Choroid plexus epithelial cell (primary cell): ENCODE data around the gene NUMBL.

ENCODE experiments used
- DNase-seq: peaks from one replicate; pipeline ENCODE4 v3.0.0-alpha.2; 2010; ENCODE audit warnings: low read depth
- H3K4me3 ChIP-seq: 2 replicates; pipeline ENCODE4 v1.5.1; 2011; ENCODE audit warnings: low read depth, mild to moderate bottlenecking, control low read depth, low read length, moderate library complexity
- CTCF ChIP-seq: conservative IDR thresholded peaks from 2 replicates; pipeline ENCODE4 v1.5.1; 2011; ENCODE audit warnings: low read depth, mild to moderate bottlenecking, control low read depth, inconsistent platforms, low read length, moderate library complexity

Gene NUMBL

DNA sequence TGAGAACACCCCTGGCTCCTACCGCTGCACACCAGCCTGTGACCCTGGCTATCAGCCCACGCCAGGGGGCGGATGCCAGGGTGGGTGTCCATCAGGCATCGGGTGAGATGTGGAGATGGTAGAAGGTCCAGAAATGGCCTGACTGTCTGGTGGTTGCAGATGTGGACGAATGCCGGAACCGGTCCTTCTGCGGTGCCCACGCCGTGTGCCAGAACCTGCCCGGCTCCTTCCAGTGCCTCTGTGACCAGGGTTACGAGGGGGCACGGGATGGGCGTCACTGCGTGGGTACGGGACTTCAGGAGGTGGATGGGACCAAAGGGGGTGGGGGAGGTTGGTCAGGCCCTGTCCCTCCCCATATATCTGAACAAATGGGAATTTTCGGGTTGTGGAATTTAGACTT lies 73.5 kb downstream of the NUMBL start:
- no peak for DNase-seq

GRCh38 chr19:40616178-40616577 lies 74.3 kb downstream of the NUMBL start:
- no peak for DNase-seq

More for the DNA sequence above, 73.5 kb downstream of the NUMBL start:
- H3K4me3 ChIP-seq = no peak overlapping the region
- no peak for TF ChIP-seq CTCF

More at GRCh38 chr19:40616178-40616577, 74.3 kb downstream of the NUMBL start:
- no peak overlapping the region for H3K4me3 ChIP-seq
- TF ChIP-seq CTCF = no peak
